Karpas-422 (cell line): ENCODE data around the gene SDF2L1. TPM values are rescaled to one million over a fixed set of nuclear protein-coding genes. Genes with fewer than 3 reads are reported as not detected.
A peak's percentile ranks its signal among the peaks of the same experiment; 100 is the strongest.
"Not testable (repeated sequence)": the region's sequence is repeated elsewhere in the genome, so short reads cannot be mapped to it uniquely, and the experiment has no call there.

ENCODE experiments used
- DNase-seq: peaks from one replicate; pipeline ENCODE4 v3.0.0-alpha.2; 2015
- H2AFZ ChIP-seq: fragments of 200-600 bp; sonication (generic); 2 replicates; pipeline ENCODE4 v1.6.1; 2014; ENCODE audit warnings: antibody characterized with exemption, low read length, mixed read lengths
- H3K27ac ChIP-seq: fragments of 200-600 bp; sonication (generic); 2 replicates; pipeline ENCODE4 v1.5.1; 2014; ENCODE audit warnings: mild to moderate bottlenecking, low read length, moderate library complexity
- H3K27me3 ChIP-seq: fragments of 200-600 bp; sonication (generic); 2 replicates; pipeline ENCODE4 v1.6.1; 2014; ENCODE audit warnings: low read length, mixed read lengths
- H3K36me3 ChIP-seq: fragments of 200-600 bp; sonication (generic); 2 replicates; pipeline ENCODE4 v1.6.1; 2014; ENCODE audit warnings: low read length, mixed read lengths; ENCODE audit not compliant: insufficient read depth
- H3K4me1 ChIP-seq: fragments of 200-600 bp; sonication (generic); 2 replicates; pipeline ENCODE4 v1.6.1; 2014; ENCODE audit warnings: mild to moderate bottlenecking, low read length, mixed read lengths
- H3K4me2 ChIP-seq: fragments of 200-600 bp; sonication (generic); 2 replicates; pipeline ENCODE4 v1.6.1; 2014; ENCODE audit warnings: low read length, low read depth, mild to moderate bottlenecking; ENCODE audit not compliant: poor library complexity, severe bottlenecking
- H3K4me3 ChIP-seq: fragments of 200-600 bp; sonication (generic); 2 replicates; pipeline ENCODE4 v1.5.1; 2014; ENCODE audit warnings: mild to moderate bottlenecking, antibody characterized with exemption, low read length, mixed read lengths
- H3K79me2 ChIP-seq: fragments of 200-600 bp; sonication (generic); 2 replicates; pipeline ENCODE4 v1.6.1; 2014; ENCODE audit warnings: mild to moderate bottlenecking, low read length, mixed read lengths
- H3K9ac ChIP-seq: fragments of 200-600 bp; sonication (generic); 2 replicates; pipeline ENCODE4 v1.6.0; 2014; ENCODE audit warnings: low read length
- H3K9me2 ChIP-seq: fragments of 200-600 bp; sonication (generic), shearing (Covaris generic); replicated peaks from 2 replicates; pipeline ENCODE4 v1.6.0; 2014; ENCODE audit warnings: mild to moderate bottlenecking, low read length, moderate library complexity; ENCODE audit not compliant: insufficient read depth
- H3K9me3 ChIP-seq: fragments of 300-700, 200-600 bp; sonication (generic); 2 replicates; pipeline ENCODE4 v1.6.1; 2014; ENCODE audit warnings: low read length, mixed read lengths
- H4K20me1 ChIP-seq: fragments of 200-600 bp; sonication (generic); 2 replicates; pipeline ENCODE4 v1.6.1; 2014; ENCODE audit warnings: mild to moderate bottlenecking, antibody characterized with exemption, low read length, low read depth; ENCODE audit not compliant: insufficient read depth
- total RNA-seq: library from RNA; depleted of rRNA; stranded (reverse); fragments of >200 nt; shearing (Covaris generic); gene quantifications from 2 replicates; pipeline ENCODE4 v1.2.3, GENCODE V29; 2014; ENCODE audit warnings: low replicate concordance; rRNA removed

Gene SDF2L1, protein sequence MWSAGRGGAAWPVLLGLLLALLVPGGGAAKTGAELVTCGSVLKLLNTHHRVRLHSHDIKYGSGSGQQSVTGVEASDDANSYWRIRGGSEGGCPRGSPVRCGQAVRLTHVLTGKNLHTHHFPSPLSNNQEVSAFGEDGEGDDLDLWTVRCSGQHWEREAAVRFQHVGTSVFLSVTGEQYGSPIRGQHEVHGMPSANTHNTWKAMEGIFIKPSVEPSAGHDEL
- total RNA-seq, result 19.0 and 72.9 TPM in 2 replicates

DNA sequence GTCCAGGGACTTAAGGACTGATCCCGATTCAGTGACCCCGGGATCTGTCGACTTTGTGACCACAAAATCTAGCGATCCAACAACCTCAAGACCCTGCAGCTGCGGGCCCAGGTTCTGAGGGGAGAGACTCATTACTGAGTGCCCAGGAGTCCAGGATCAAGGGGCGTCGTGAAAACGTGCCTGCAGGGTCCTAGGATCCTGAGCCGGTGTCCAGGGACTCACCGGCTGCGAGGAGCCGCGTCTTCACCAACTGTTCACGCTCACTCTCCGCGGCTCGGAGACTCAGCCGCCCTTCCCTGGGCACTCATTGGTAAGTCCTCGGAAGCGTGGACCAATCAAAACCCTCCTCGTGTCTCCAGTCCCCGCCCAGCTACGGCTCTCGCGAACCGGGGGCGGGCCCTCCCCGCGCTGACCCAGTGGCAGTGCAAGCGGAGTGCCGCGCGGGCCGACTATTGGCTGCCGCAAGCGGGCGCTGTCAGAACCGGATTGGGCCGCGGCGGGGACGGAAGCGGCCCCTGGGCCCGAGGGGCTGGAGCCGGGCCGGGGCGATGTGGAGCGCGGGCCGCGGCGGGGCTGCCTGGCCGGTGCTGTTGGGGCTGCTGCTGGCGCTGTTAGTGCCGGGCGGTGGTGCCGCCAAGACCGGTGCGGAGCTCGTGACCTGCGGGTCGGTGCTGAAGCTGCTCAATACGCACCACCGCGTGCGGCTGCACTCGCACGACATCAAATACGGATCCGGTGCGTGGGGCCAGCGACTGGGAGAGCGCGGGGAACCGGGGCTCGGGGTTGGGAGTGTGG is at the start of gene SDF2L1:
Gene SDF2L1 (plus strand): TSS at position 514 of the 795 bp plus-strand sequence. CDS start 35 bp downstream, at position 549.
- Histone ChIP-seq H3K4me3 (peak within 1 kb of the TSS; percentile 80), H4K20me1 (no peaks in the 10 kb centered on the region; the same call in 1 of the 2 replicates), H2AFZ (peak within 1 kb of the TSS; percentile 93), H3K4me1 (peaks cover 22% of the 10 kb centered on the region), H3K9me3 (no peaks in the 10 kb centered on the region), H3K79me2 (peaks cover 11% of the 10 kb centered on the region), H3K4me2 (peak within 1 kb of the TSS; percentile 87), H3K27ac (0 out of 2 replicates have a peak within 1 kb of the TSS, but pooled peaks have one; percentile 9), H3K9me2 (no peaks in the 10 kb centered on the region), H3K9ac (peak within 1 kb of the TSS; percentile 86), H3K36me3 (no peaks in the 10 kb centered on the region), H3K27me3 (no peaks in the 10 kb centered on the region)
- peak; percentile 99 for DNase-seq

- peaks cover 38% of the 10 kb centered on the region for H4K20me1 ChIP-seq
- H2AFZ ChIP-seq, result no peak overlapping the region
- peaks cover 33% of the 10 kb centered on the region for H3K4me1 ChIP-seq
- no peaks in the 10 kb centered on the region for H3K9me2 ChIP-seq
- no peak overlapping the region for H3K4me3 ChIP-seq
- H3K27ac ChIP-seq, result no peak overlapping the region
- H3K4me2 ChIP-seq, result no peak overlapping the region
- H3K36me3 ChIP-seq, result peaks cover 29% of the 10 kb centered on the region
- no peaks in the 10 kb centered on the region for H3K27me3 ChIP-seq
- DNase-seq, result no peak
- peaks cover 97% of the 10 kb centered on the region for H3K79me2 ChIP-seq
- no peak overlapping the region for H3K9ac ChIP-seq
- no peaks in the 10 kb centered on the region for H3K9me3 ChIP-seq
These were observed 49.7 kb upstream of the SDF2L1 start for GRCh38 chr22:21592422-21592821.

GRCh38 chr22:21593406-21594232 is 48.5 kb upstream of the SDF2L1 start:
- Histone ChIP-seq H3K79me2 (peaks cover 97% of the 10 kb centered on the region), H3K4me1 (peaks cover 24% of the 10 kb centered on the region), H4K20me1 (peaks cover 34% of the 10 kb centered on the region; the same call in 1 of the 2 replicates), H3K4me3 (no peak overlapping the region), H3K27ac (no peak overlapping the region), H3K4me2 (no peak overlapping the region), H3K9ac (no peak overlapping the region), H3K27me3 (no peaks in the 10 kb centered on the region), H3K36me3 (peaks cover 29% of the 10 kb centered on the region), H3K9me2 (no peaks in the 10 kb centered on the region), H2AFZ (no peak overlapping the region), H3K9me3 (no peaks in the 10 kb centered on the region)
- no peak for DNase-seq

DNA sequence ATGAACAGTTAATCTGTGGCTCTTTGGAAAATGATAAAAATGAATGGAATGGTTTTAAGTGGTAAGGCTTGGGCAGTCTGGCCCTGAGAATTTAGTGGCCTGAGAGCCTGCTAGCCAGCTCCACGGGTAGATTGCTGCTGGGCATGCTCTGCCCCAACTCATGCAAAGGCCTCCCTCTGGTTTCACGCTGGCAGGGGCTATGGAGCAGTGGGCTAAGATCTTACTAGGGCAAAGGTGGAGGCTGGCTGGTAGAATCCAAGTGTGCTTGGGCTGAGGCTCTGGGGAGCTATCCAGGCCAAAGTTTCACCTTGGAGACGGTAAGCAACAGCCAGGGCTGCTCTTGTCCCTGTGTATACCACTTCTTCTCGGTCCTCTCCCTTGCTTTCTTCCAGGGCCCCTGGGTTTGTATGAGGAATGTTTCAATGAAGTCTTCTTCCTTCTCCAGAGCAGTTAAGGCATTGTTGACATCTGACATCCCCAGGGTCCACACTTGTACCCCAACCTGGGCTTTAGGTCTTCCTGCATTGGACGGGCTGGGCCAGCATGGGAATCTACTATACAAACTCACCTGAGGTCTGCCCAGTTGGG is 47.1 kb upstream of the SDF2L1 start:
- no peaks in the 10 kb centered on the region for H3K9me2 ChIP-seq
- peaks cover 35% of the 10 kb centered on the region; the same call in 1 of the 2 replicates for H4K20me1 ChIP-seq
- peaks cover 16% of the 10 kb centered on the region for H3K4me1 ChIP-seq
- H3K27ac ChIP-seq, result no peak overlapping the region
- DNase-seq, result no peak
- no peak overlapping the region for H3K9ac ChIP-seq
- H3K9me3 ChIP-seq, result no peaks in the 10 kb centered on the region
- H3K36me3 ChIP-seq, result peaks cover 29% of the 10 kb centered on the region
- peaks cover 97% of the 10 kb centered on the region for H3K79me2 ChIP-seq
- no peak overlapping the region for H3K4me2 ChIP-seq
- no peaks in the 10 kb centered on the region for H3K27me3 ChIP-seq
- no peak overlapping the region for H2AFZ ChIP-seq
- no peak overlapping the region for H3K4me3 ChIP-seq

DNA sequence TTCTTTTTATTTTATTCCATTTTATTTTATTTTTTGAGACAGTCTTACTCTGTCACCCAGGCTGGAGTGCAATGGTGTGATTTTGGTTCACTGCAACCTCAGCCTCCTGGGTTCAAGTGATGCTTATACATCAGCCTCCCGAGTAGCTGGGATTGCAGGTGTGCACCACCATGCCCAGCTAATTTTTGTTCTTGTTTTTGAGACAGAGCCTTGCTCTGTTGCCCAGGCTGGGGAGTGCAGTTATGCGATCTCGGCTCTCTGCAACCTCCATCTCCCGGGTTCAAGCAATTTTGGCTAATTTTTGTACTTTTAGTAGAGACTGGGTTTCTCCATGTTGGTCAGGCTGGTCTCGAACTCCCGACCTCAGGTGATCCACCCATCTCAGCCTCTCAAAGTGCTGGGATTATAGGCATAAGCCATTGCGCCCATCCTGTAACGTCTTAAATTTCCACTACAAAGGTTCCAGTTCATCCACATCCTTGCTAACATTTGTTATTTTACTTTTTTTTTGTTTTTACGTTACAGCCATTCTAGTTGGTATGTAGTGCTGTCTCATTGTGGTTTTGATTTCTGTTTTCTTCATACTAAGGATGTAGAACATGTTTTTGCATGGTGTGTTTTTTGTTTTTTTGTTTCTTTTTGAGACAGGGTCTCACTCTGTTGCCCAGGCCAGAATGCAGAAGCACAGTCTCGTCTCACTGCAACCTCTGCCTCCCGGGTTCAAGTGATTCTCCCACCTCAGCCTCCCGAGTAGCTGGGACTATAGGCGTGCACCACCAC is 45.6 kb upstream of the SDF2L1 start:
- H4K20me1 ChIP-seq, result peaks cover 21% of the 10 kb centered on the region; the same call in 1 of the 2 replicates
- H3K4me1 ChIP-seq, H3K9me3 ChIP-seq, H3K9me2 ChIP-seq, DNase-seq, H3K27ac ChIP-seq, H3K4me3 ChIP-seq, H3K27me3 ChIP-seq, H3K4me2 ChIP-seq, H2AFZ ChIP-seq, H3K9ac ChIP-seq: not testable (repeated sequence)
- peaks cover 97% of the 10 kb centered on the region for H3K79me2 ChIP-seq
- H3K36me3 ChIP-seq, result peaks cover 29% of the 10 kb centered on the region

- peaks cover 94% of the 10 kb centered on the region for H3K79me2 ChIP-seq
- no peak overlapping the region for H3K9ac ChIP-seq
- H3K4me2 ChIP-seq, result no peak overlapping the region
- H3K9me3 ChIP-seq, result no peaks in the 10 kb centered on the region
- peaks cover 24% of the 10 kb centered on the region for H4K20me1 ChIP-seq
- no peak overlapping the region for H3K27ac ChIP-seq
- H3K9me2 ChIP-seq, result no peaks in the 10 kb centered on the region
- DNase-seq, result no peak
- H3K4me1 ChIP-seq, result peaks cover 9% of the 10 kb centered on the region; the same call in 1 of the 2 replicates
- peaks cover 23% of the 10 kb centered on the region for H3K36me3 ChIP-seq
- no peak overlapping the region for H3K4me3 ChIP-seq
- no peak overlapping the region for H2AFZ ChIP-seq
- H3K27me3 ChIP-seq, result no peaks in the 10 kb centered on the region
These were observed 43.8 kb upstream of the SDF2L1 start for GRCh38 chr22:21598302-21598701.

- peaks cover 22% of the 10 kb centered on the region for H4K20me1 ChIP-seq
- H3K9ac ChIP-seq, result no peak overlapping the region
- no peak overlapping the region for H3K27ac ChIP-seq
- no peak overlapping the region for H3K4me2 ChIP-seq
- no peak for DNase-seq
- H3K4me1 ChIP-seq, result peaks cover 16% of the 10 kb centered on the region
- no peaks in the 10 kb centered on the region for H3K9me3 ChIP-seq
- H2AFZ ChIP-seq, result no peak overlapping the region
- no peaks in the 10 kb centered on the region for H3K9me2 ChIP-seq
- no peak overlapping the region for H3K4me3 ChIP-seq
- peaks cover 15% of the 10 kb centered on the region for H3K36me3 ChIP-seq
- H3K79me2 ChIP-seq, result peaks cover 91% of the 10 kb centered on the region
- no peaks in the 10 kb centered on the region for H3K27me3 ChIP-seq
These were observed 42.8 kb upstream of the SDF2L1 start for GRCh38 chr22:21599053-21599893.
